ENCODE measurements around the gene DAG1.

The DAG1 gene

GRCh38 chr3:49518016-49518415, 47.9 kb downstream of the DAG1 start:
- DNase-seq (ENCODE audit: low read depth), result no peak

GRCh38 chr3:49518441-49518840, 48.4 kb downstream of the DAG1 start:
- DNase-seq (ENCODE audit: low read depth), result no peak

GRCh38 chr3:49519296-49519695, 49.2 kb downstream of the DAG1 start:
- no peak for DNase-seq (ENCODE audit: low read depth)

- no peak for DNase-seq (ENCODE audit: low read depth)
These were observed 49.9 kb downstream of the DAG1 start for GRCh38 chr3:49519916-49520385.

- DNase-seq (ENCODE audit: low read depth), result no peak
These were observed 54.0 kb downstream of the DAG1 start for GRCh38 chr3:49523756-49524747.

- DNase-seq (ENCODE audit: low read depth), result no peak
These were observed 59.5 kb downstream of the DAG1 start for GRCh38 chr3:49529567-49529966.

- no peak for DNase-seq (ENCODE audit: low read depth)
These were observed 60.2 kb downstream of the DAG1 start for GRCh38 chr3:49530231-49530630.

GRCh38 chr3:49530701-49531100, 60.6 kb downstream of the DAG1 start:
- no peak for DNase-seq (ENCODE audit: low read depth)

- no peak for DNase-seq (ENCODE audit: low read depth)
These were observed 61.2 kb downstream of the DAG1 start for GRCh38 chr3:49531218-49531617.

GRCh38 chr3:49531715-49532114, 61.6 kb downstream of the DAG1 start:
- no peak for DNase-seq (ENCODE audit: low read depth)

- DNase-seq (ENCODE audit: low read depth), result no peak
These were observed 63.0 kb downstream of the DAG1 start for GRCh38 chr3:49533031-49533430.

GRCh38 chr3:49533786-49534519, 63.9 kb downstream of the DAG1 start:
- DNase-seq (ENCODE audit: low read depth), result no peak

GRCh38 chr3:49534581-49535441, 64.7 kb downstream of the DAG1 start:
- no peak for DNase-seq (ENCODE audit: low read depth)

- DNase-seq (ENCODE audit: low read depth), result no peak
These were observed 66.2 kb downstream of the DAG1 start for GRCh38 chr3:49535971-49536874.

GRCh38 chr3:49536875-49537533, 66.9 kb downstream of the DAG1 start:
- no peak for DNase-seq (ENCODE audit: low read depth)

GRCh38 chr3:49539659-49540560, 69.8 kb downstream of the DAG1 start:
- peak; percentile 94 for DNase-seq (ENCODE audit: low read depth)

GRCh38 chr3:49552087-49552486, 82.0 kb downstream of the DAG1 start:
- no peak for DNase-seq (ENCODE audit: low read depth)

GRCh38 chr3:49553324-49553691, 83.2 kb downstream of the DAG1 start:
- peak; percentile 59 for DNase-seq (ENCODE audit: low read depth)
